GM19438 (cell line): ENCODE measurements around the gene SOCS4.
A peak's percentile ranks its signal among the peaks of the same experiment; 100 is the strongest.

Experiments
- ATAC-seq: cut with Tn5 transposase; IDR thresholded peaks from one replicate; pipeline ENCODE4 v1.9.1; 2021; ENCODE audit warnings: low read depth; ENCODE audit not compliant: unreplicated experiment

Gene SOCS4

GRCh38 chr14:55084401-55085059 lies 57.5 kb downstream of the SOCS4 start:
- ATAC-seq, result no peak

GRCh38 chr14:55085060-55085660 lies 58.1 kb downstream of the SOCS4 start:
- no peak for ATAC-seq

- no peak for ATAC-seq
Observed at GRCh38 chr14:55086938-55087337, 59.9 kb downstream of the SOCS4 start.

GRCh38 chr14:55088356-55088755 lies 61.3 kb downstream of the SOCS4 start:
- no peak for ATAC-seq

- ATAC-seq, result no peak
Observed at GRCh38 chr14:55092341-55092740, 65.3 kb downstream of the SOCS4 start.

- no peak for ATAC-seq
Observed at GRCh38 chr14:55094292-55095157, 67.5 kb downstream of the SOCS4 start.

- ATAC-seq, result peak; percentile 55
Observed at GRCh38 chr14:55097881-55098560, 71.0 kb downstream of the SOCS4 start.

- ATAC-seq, result no peak
Observed at GRCh38 chr14:55098561-55098898, 71.5 kb downstream of the SOCS4 start.
